Aorta (tissue), 5 donors: ENCODE measurements around the gene ZNF813. TPM values are rescaled to one million over a fixed set of nuclear protein-coding genes. Genes with fewer than 3 reads are reported as not detected.
"Not testable (repeated sequence)": the region's sequence is repeated elsewhere in the genome, so short reads cannot be mapped to it uniquely, and the experiment has no call there.

Source experiments
- ATAC-seq: fragments of 200-7000 bp; cut with Tn5 transposase; one replicate; pipeline ENCODE4 v1.9.1; 2022; ENCODE audit warnings: moderate library complexity; ENCODE audit not compliant: low FRiP score
- DNase-seq, 2 donors: peaks; one replicate each; pipeline ENCODE4 v3.0.0-alpha.2; 2020
- H3K27ac ChIP-seq, 2 donors: one replicate each; pipeline ENCODE4 v1.5.1; 2013; ENCODE audit warnings: low read length in 2 of 2, mild to moderate bottlenecking in 2 of 2, moderate library complexity in 2 of 2, control low read depth in 1 of 2, inconsistent platforms in 1 of 2, low read depth in 1 of 2
- H3K27me3 ChIP-seq, 2 donors: one replicate each; pipeline ENCODE4 v1.6.1; 2013; ENCODE audit warnings: control low read depth in 1 of 2, low read length in 1 of 2, mild to moderate bottlenecking in 1 of 2, moderate library complexity in 1 of 2; ENCODE audit not compliant: insufficient read depth in 2 of 2, control insufficient read depth in 1 of 2
- H3K36me3 ChIP-seq, 2 donors: one replicate each; pipeline ENCODE4 v1.6.1; 2013; ENCODE audit warnings: control low read depth in 1 of 2, low read length in 1 of 2, mild to moderate bottlenecking in 1 of 2; ENCODE audit not compliant: insufficient read depth in 2 of 2, control insufficient read depth in 1 of 2
- H3K4me1 ChIP-seq, 2 donors: one replicate each; pipeline ENCODE4 v1.6.1; 2013; ENCODE audit warnings: low read length in 2 of 2, control low read depth in 1 of 2, mild to moderate bottlenecking in 1 of 2, moderate library complexity in 1 of 2; ENCODE audit not compliant: insufficient read depth in 2 of 2, control insufficient read depth in 1 of 2
- H3K4me3 ChIP-seq, 2 donors: one replicate each; pipeline ENCODE4 v1.5.1; 2013; ENCODE audit warnings: low read length in 2 of 2, control low read depth in 1 of 2, mild to moderate bottlenecking in 1 of 2
- H3K9me3 ChIP-seq: one replicate; pipeline ENCODE4 v1.6.1; 2013; ENCODE audit warnings: mild to moderate bottlenecking, low read length; ENCODE audit not compliant: control insufficient read depth
- WGBS, 2 donors: extraction: QIAGEN DNeasy Blood & Tissue Kit; methylation state at CpG; one replicate each; pipeline ENCODE4 v1.1.7; 2013; 5-methylcytosine and 5-hydroxymethylcytosine counted together
- intact Hi-C, 2 donors: fragments of 100-400 bp; cut with DNase I; formaldehyde crosslinking; loops; one replicate each; pipeline versions ENCODE4 v1.14.2 to v1.15.0; 2022
- polyA plus RNA-seq, 2 donors: library from polyadenylated mRNA; stranded (reverse); fragments of 200-250 nt; gene quantifications; one replicate each; pipeline ENCODE4 v1.2.3, GENCODE V29; 2013
- total RNA-seq, 2 donors: library from RNA; stranded (reverse); fragmentation: NEBNext Ultra II Directional; extraction: Animal tissue kit (Norgen Biotek cat#: 25700); gene quantifications; one replicate each; pipeline ENCODE4 v1.2.1, GENCODE V29; 2021
- donor health status: healthy with polysubstance abuse.
- donor health status: Bipolar disorder and iron deficiency.
- donor health status: DM: no; HTN: no; CAD: no.
- donor health status: DM: no; HTN: no; CAD: no.
- donor health status: DM: yes; HTN: yes; CAD: no.

The ZNF813 gene
- total and polyA plus RNA-seq, 4 donors: 0.69 to 4.0 (median 2.6) TPM

GRCh38 chr19:53432088-53432661 lies 35.4 kb upstream of the ZNF813 start:
- DNase-seq (peak; percentile 50 to 77), ATAC-seq (peak; percentile 53)
- peaks cover 2% of the 10 kb centered on the region for H3K9me3 ChIP-seq
- H3K27me3 ChIP-seq: no peaks in the 10 kb centered on the region
- peak overlapping the region; percentile 57 to 78 for H3K4me3 ChIP-seq
- H3K27ac ChIP-seq: peak overlapping the region in 1 of 2 donors; percentile 31
- WGBS, 2 donors: 0% methylated on average over 30 of the region's 30 CpGs
- no peaks in the 10 kb centered on the region for H3K4me1 ChIP-seq
- H3K36me3 ChIP-seq: peaks cover 0 to 2% of the 10 kb centered on the region in 2 donors
- intact Hi-C loops: loop anchor here (5.0 to 10.0 kb wide), 3 partner anchors 35 to 235 kb away; partner anchors contain the start of gene ZNF813 (in 1 of the 2)

- H3K36me3 ChIP-seq, H3K4me1 ChIP-seq, intact Hi-C loops, H3K27ac ChIP-seq, H3K27me3 ChIP-seq, DNase-seq, ATAC-seq, H3K4me3 ChIP-seq: not testable (repeated sequence)
- peaks cover 11% of the 10 kb centered on the region for H3K9me3 ChIP-seq
- 89 to 93% methylated on average over 2 of the region's 2 CpGs for WGBS, 2 donors
Measured at GRCh38 chr19:53443809-53444208, 23.7 kb upstream of the ZNF813 start.

- DNase-seq, intact Hi-C loops, H3K4me3 ChIP-seq, H3K4me1 ChIP-seq, H3K27me3 ChIP-seq, ATAC-seq, H3K27ac ChIP-seq: not testable (repeated sequence)
- peaks cover 12 to 13% of the 10 kb centered on the region in 2 donors for H3K36me3 ChIP-seq
- H3K9me3 ChIP-seq: peaks cover 20% of the 10 kb centered on the region
- 88 to 95% methylated on average over 5 of the region's 5 CpGs for WGBS, 2 donors
Measured at GRCh38 chr19:53447196-53447595, 20.3 kb upstream of the ZNF813 start.

- Histone ChIP-seq H3K4me3 (no peak overlapping the region), H3K9me3 (peaks cover 27% of the 10 kb centered on the region), H3K27ac (no peak overlapping the region), H3K36me3 (peaks cover 14 to 23% of the 10 kb centered on the region in 2 donors), H3K4me1 (no peaks in the 10 kb centered on the region), H3K27me3 (peaks cover 0 to 2% of the 10 kb centered on the region in 2 donors)
- ATAC-seq (no peak), DNase-seq (no peak)
- 88 to 92% methylated on average over 9 of the region's 9 CpGs for WGBS, 2 donors
- intact Hi-C loops: no loop called here
Measured at GRCh38 chr19:53455828-53456227, 11.7 kb upstream of the ZNF813 start.

GRCh38 chr19:53460131-53460721 lies 7.3 kb upstream of the ZNF813 start:
- H3K4me1 ChIP-seq, ATAC-seq, H3K27me3 ChIP-seq, H3K36me3 ChIP-seq, intact Hi-C loops, H3K4me3 ChIP-seq, DNase-seq, H3K27ac ChIP-seq: not testable (repeated sequence)
- H3K9me3 ChIP-seq: peaks cover 14% of the 10 kb centered on the region
- WGBS, 2 donors: 67 to 70% methylated on average over 11 of the region's 11 CpGs

- Histone ChIP-seq H3K36me3 (no peaks in the 10 kb centered on the region), H3K9me3 (peaks cover 10% of the 10 kb centered on the region), H3K4me3 (no peak overlapping the region), H3K4me1 (no peaks in the 10 kb centered on the region), H3K27ac (no peak overlapping the region), H3K27me3 (peaks cover 0 to 2% of the 10 kb centered on the region in 2 donors)
- intact Hi-C loops: no loop called here
- WGBS, 2 donors: 92 to 93% methylated on average over 6 of the region's 6 CpGs
- DNase-seq (no peak), ATAC-seq (no peak)
Measured at GRCh38 chr19:53461866-53462265, 5.7 kb upstream of the ZNF813 start.

- peaks cover 0 to 2% of the 10 kb centered on the region in 2 donors for H3K27me3 ChIP-seq
Measured at GRCh38 chr19:53462861-53463260, 4.7 kb upstream of the ZNF813 start.

GRCh38 chr19:53463263-53463662 lies 4.3 kb upstream of the ZNF813 start:
- H3K36me3 ChIP-seq: no peaks in the 10 kb centered on the region
- intact Hi-C loops: no loop called here
- H3K27ac ChIP-seq: no peak overlapping the region
- 2 to 5% methylated on average over 19 of the region's 19 CpGs for WGBS, 2 donors
- DNase-seq: peak; percentile 69 to 83
- no peak overlapping the region for H3K4me3 ChIP-seq
- peak; percentile 63 for ATAC-seq
- peaks cover 7% of the 10 kb centered on the region for H3K9me3 ChIP-seq
- peaks cover 0 to 2% of the 10 kb centered on the region in 2 donors for H3K27me3 ChIP-seq
- H3K4me1 ChIP-seq: no peaks in the 10 kb centered on the region

More at GRCh38 chr19:53462861-53463260, 4.7 kb upstream of the ZNF813 start:
- no peak overlapping the region for H3K27ac ChIP-seq
- H3K9me3 ChIP-seq: peaks cover 8% of the 10 kb centered on the region
- ATAC-seq: no peak
- no peaks in the 10 kb centered on the region for H3K36me3 ChIP-seq
- no peaks in the 10 kb centered on the region for H3K4me1 ChIP-seq
- 42 to 43% methylated on average over 14 of the region's 14 CpGs for whole genome bisulfite sequencing, 2 donors
- no peak for DNase-seq
- intact Hi-C loops: no loop called here
- no peak overlapping the region for H3K4me3 ChIP-seq
